Measurements from ENCODE around the gene ATP1A4.

GRCh38 chr1:160127865-160128523, 23.4 kb upstream of the ATP1A4 start:
- TF ChIP-seq CTCF (conservative IDR thresholded peaks at IDR 0.05; ENCODE audit: low read length) = no peak
- no peak for TF ChIP-seq EZH2phosphoT487 (IDR thresholded peaks at IDR 0.05; ENCODE audit: borderline replicate concordance, low read depth, low read length)

Data from OCI-LY7 (cell line).